Activated T-cell treated with anti-CD3 and anti-CD28 coated beads, Interleukin-2, amount 50 U/mL, for 48 hours (primary cell): ENCODE data around the gene PANK4.
"Not testable (repeated sequence)": the region's sequence is repeated elsewhere in the genome, so short reads cannot be mapped to it uniquely, and the experiment has no call there.

Experiments
- DNase-seq, 2 experiments: peaks; one replicate each; pipeline ENCODE4 v3.0.0-alpha.2; 2020

Gene PANK4

DNA sequence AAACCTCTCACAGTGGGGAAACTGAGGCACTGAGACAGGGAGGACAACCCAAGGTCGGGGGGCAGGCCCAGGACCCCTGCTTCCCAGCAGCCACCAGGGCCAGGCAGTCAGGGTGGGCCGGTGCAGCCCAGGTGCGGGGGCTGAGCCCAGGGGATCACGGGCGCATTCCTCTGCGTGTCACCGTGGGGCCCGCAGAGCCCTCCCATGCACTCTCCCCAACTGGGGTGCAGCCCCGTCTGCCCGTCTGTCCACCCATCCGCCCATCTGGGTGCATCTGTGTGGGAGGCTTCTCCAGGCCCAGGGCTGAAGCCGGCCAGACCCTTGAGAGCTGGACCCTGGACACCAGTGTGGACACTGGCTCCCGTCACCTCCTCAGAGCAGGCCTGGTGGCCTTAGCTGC is 53.2 kb downstream of the PANK4 start:
- DNase-seq, result no peak

DNA sequence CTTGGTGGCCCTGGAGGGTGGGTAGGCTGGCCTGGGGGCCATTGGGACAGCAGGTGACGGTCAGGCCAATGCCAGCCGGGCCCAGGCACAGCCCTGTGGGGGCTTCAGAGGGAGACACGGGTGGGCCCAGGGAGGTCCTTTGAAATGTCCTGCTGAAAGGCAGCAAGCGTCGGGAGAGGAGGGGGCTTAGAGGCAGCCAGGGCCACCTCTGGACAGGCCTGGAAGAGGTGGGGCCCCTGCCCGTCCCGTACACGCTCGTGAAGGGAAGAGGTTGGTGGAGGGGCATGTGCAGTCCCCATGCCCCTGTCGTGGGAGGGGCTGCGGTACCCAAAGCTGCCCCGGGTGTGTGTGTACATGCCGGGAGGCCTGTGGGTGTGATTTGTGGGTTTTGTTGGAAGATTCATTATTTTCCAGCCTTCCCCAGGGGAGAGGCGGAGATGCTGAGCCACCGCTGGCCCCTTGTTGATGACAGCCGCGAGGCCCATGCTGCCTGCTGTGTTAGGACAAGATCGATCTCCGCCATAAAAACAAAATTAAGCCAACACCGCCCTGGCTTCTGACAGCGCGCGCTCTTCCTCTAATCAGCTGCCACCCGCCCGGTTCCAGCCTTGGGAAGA is 53.7 kb downstream of the PANK4 start:
- DNase-seq, result no peak

DNA sequence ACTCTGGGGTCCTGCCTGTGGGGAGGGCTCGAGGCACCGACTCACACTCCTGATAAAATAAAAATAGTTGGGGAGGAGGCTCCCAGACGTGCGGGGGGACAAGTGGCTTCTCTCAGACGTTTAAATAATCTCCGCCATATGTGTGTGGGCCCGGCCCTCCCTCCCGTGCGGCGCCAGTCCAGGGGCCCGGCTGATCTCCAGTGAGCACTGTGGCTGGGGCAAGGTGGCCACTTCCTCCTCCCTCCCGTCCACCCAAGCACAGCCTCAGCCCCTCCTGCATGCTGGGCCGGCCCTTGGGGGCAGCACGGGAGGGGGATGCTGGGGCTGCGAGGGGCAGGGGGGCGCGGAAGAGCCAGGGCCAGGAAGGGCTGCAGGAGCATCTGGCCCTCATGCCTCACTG is 54.3 kb downstream of the PANK4 start:
- DNase-seq, result no peak

DNA sequence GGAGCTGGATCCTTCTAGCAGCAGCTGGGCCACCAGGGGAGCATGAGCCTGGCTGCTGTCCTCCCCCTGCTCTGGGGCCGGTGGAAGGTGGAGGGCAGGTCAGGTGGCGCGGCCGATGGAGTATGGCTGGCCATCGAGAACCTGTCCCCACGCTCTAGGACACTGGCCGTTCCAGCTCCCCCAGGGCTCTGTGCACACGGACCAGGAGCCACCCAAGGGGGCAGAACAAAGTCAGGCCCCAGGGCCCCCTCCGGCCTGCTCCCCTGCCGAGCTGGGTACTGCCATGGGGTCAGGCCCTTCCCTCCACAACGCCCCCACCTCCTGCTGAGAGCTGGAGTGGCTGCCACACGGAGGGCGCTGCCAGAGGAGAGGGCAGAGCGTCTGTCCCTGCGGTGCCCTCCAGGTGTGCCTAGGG is 54.8 kb downstream of the PANK4 start:
- DNase-seq, result no peak

DNA sequence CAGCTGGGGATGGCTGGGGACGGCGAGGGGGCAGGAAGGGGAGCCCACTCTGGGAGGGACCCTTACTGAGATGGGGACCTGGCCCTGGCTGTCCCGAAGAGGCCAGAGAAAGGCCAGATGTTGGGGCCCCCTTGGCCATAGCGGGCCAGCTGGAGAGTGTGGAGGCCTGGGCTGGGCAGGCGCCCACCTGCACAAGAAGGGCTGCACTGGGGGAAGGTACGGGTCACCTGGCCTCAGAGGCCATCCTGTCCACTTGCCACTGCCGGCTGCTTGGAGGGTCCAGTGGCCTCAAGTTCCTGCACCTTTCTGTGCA is 55.3 kb downstream of the PANK4 start:
- no peak for DNase-seq

DNA sequence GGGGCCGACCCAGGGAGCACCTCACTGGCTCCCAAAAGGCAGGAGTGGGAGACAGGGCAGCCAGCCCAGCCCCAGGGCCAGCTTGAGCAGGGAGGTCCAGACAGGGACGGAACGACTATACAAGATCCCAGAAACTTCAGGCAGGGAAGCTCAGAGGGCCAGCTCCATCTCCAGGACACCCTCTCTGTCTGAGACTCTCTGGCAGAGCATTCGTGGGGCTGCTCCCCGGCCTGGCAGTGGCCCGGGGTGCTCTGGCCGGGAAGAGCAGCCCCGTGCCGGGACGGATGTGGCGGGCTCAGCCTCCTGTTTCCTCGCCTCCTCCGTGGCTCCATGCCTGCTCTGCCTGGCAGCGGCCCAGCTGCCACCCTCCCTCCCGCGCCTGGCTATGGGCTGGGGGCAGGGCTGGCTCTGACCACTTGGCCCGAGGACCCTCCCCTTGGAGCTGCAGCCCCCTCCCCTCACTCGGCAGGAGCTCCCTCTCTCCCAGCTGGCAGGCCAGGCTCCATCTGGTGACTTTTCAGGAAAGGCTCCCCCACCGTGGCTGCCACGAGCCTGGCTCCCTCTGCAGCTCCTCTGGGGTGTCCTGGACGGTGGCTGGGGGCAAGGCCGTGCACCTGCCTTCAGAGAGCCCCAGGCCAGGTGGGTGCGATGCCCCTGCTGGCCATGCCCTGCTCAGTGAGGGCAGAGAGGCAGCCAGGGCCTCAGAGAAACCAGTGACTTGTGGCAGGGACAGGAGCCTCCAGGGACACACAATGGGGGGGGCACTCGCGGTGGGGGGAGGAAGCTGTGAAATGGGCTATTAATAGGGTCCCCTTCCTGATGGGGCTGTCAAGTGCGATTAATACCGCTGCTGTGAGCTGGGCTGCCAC is 55.9 kb downstream of the PANK4 start:
- no peak for DNase-seq

DNA sequence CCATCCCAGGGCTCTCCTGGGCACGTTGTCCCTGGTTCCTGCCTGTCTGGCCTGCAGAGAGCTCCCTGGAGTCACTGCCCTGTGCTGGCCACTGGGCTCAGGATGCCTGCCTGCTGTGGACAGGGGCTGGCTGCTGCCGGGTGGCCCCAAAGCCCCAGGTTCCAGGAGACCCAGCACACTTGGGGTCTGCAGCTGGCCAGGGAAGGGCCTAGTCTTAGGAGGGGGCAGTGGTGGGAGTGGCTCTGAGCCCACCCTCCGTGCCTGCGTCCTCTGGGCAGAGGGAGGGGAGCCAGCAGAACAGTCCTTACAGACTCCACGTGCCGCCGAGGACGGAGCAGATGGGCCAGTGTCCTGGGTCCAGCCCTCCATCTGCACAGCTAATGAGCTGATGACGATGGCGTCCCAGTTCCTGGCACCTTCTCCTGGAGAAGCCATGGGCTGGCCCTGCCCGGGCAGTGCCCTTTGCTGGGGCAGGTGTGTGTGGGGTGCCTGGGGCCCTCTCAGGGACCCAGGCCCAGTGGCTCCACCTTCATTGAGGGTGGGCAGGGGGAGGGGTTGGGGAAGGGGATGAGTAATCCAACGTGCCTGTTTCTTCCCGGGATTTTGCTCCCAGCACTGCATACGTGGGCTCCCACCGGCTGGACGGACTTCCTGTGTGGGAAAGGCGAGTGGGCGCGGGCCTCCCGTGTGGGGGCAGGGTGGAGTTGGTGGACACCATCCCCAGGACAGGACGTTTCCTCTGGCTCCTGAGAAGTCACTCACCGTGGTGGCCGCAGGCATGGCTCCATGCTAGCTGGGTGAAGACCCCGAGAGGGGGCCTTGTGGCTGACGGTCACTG is 57.1 kb downstream of the PANK4 start:
- no peak for DNase-seq

DNA sequence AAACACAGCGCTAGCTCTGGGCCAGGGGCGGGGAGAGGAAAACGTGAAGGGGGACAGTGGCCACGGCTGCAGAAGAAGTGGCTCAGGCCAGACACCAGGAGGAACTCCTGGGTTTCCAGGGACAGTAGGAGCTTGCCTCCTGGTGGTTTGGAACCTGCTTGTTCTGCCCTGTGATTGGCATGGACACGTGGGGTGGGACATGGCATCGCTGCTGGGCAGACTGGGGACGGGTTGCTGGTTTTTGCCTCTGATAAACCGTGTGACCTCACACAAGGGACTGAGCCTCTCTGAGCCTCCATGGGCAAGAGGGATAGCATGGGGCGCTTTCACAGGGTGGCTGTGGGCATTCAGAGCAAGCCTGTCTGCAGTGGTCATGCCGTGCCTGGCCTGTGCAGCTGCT is 57.9 kb downstream of the PANK4 start:
- DNase-seq, result no peak

DNA sequence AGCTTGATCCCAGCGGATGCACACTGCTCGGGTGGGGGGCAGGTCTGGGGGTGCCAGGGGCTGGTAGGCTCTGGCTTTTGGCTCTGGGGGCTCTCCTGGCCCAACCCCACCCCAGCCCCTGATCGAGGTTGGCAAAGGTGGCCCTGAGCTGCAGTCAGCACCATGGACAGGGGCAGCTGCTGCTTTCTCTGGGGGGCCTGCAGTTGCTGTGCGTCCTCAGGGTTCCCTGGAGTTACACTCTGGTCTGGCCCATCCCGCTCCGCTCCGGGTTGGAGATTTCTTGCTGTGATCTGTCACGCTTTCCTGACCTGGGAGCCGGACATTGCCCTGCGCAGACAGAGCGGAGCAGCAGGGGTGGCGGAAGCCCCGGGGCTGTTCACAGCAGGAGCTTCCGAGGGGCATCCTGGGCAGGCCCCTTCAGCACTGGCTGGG is 58.3 kb downstream of the PANK4 start:
- DNase-seq, result peak; percentile 33 to 45

DNA sequence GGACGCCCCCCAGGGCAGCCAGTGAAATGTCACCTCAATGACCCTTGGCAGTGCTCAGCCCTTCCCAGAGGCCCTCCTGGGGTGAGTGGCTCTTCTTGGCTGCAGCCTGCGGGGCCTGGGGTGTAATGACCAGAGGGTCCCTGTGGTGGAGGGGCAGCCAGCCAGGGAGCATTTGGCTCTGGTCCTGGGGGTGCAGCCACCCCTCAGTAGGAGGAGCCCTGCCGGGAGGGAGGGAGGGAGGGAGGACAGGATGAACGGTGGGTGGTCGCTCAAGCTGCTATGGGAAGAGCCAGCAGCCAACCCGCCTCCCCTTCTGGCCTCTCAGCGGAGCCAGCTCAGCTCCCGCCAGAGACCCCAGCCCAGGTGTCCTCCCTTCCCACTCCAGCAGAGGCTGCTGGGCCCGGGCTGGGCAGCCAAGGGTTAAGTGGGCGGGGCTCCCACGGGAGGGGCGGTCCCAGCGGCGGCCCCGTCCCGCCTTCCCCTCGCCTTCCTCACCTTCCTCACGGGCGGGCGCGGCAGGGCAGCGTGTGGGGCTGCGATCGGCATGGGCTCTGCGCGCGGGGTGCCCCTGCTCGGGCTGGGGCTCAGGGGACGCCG is 59.3 kb downstream of the PANK4 start:
- peak; percentile 44 to 61 for DNase-seq

DNA sequence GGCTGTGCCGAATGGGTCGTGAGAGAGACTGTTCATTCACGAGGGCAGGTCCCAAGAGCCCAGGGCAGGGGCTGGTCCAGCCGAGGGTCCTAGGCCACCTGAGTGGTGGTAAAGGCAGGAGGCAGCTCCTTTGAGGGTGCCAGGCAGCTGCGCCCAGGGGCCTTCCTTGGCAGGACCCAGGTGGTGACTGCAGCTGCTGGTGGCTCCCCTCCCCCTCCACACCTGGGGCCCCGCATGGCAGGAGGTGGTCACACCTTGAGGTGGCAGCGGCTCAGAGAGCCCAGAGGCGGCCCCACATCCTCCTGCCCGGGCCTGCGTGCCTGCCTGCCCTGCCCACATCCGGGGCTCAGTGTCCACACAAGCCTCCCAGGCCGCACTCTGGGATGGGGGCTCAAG is 60.1 kb downstream of the PANK4 start:
- DNase-seq, result no peak

DNA sequence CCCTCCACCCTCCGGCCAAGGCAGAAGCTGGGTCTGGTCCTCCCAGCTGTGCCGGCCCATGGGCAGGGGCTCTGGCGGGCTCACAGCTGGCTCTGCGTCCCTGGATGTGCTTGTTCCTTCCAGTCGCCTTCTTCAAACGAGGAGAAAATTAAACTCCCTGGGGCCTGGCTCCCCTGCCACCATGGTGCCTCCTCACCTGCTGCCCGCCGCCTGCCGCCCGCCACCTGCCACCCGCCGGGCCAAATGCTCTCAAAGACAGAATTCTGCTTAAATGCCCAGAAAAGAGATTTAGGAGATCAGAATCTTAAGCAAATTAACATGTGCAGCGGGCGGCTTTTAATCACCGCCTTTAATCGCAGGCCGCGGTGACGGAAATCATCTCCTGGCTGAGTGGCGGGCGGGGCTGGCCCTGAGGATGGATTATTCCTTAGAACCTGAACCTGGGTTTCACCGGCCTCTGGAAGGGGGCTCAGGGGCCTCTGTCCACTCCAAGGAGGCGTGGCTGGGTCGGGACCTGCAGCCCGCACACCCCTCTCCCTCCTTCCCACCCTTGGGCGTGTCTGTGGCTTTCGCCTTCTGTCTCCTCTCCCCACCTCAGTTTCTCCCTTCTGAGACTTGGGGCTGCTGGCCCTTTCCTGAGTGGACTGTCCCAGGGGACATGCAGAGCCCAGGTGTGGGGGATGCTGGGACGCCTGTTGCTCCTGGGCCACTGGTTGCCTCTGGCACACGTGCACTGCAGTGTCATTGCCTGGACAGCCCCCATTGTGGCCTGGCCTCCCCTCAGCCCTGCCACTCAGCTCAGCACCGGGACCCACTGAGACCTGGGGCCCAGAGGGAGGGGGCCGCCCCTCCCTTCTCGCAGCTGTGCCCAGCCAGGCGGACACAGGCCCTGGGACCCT is 60.8 kb downstream of the PANK4 start:
- no peak for DNase-seq

DNA sequence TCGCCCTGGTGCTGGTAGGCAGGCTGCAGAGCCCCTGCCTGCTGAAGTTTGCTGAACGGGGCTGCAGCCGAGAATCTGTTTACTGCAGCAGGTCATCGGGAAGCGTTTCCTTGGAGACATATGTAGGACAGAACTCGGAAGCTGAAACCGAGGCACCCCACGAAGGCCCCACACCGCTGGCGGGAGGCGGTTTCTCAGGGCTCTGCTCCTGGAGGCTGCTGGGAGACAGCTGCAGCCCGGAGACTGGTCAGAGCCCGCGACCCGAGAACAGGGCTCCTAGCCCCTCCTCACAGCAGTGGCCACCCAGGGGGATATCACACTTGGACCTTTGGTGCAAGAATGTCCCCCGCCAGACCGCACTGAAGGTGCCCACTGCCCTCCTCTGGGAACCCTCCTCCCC is 63.0 kb downstream of the PANK4 start:
- DNase-seq, result no peak

DNA sequence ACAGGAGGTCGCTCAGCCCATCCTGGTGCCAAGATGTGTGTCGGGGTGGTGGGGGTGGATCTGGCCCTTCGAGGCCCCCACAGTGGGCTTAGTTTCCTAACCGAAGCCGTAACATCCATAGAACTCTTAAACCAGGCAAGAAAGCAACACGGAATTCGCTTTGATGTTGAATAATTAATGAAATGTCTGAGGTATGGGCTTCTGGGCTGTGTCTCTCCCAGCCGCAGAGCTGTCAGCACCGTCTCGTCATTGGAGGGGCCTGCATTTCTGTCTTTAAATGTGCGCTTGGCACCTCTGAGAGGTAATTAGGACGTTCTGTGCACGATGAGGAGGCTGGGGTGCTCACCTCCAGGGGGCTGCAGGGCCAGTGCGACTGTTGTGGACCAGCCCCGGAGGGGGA is 63.6 kb downstream of the PANK4 start:
- DNase-seq, result no peak

DNA sequence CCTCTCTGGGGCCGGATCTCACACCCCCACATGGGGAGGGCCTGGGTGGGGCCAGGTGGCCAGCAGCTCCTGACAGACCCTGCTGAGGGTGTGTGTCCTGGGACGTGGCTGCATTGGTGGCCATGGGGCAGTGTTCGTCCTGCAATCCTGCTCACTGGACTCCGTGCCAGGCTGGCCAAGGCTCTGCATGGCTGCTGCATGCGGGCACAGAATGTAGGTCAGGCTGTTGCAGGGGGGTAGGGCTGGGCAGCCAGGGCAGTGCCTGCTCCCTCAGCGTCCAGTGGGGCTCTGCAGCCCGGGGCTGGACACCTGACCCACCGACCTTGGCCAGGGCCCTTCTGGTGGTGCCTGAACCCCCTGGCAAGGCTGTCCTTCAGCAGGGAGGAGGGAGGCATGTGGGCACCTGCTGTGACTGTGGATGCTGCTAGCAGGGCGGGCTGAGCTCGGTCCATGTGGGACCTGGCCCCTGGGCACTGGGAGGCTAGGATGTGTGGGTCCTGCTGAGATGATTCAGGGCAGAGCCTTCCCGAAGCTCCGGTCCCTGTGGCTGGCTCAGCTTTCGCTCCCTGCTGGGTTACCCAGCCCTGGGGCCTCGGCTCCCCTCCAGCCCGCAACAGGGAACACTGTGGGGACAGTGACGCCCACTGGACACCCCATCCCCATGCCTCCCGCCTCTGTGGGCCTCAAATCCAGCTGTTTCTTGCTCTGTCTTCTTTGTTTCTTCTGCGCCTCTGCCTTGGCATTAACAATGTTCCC is 65.2 kb downstream of the PANK4 start:
- no peak for DNase-seq

DNA sequence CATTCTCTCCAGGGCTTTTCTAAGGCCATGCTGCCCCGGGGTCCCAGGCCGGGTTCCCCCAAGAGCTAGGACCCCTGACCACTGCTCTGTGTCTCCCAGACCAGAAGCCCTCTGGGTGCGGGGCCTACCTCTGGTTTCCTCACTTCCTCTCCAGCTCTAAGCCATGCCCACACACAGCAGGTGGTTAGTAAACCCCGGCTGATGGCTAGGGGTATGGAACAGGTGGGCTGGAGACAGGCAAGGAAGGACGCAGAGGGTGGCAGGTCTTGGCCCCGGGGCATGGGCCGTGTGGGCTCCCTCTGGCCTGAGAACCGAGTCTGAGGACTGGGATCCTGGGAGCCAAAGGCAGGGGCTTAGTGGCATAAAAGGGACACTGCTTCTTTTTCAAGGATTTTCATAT is 66.2 kb downstream of the PANK4 start:
- no peak for DNase-seq

DNA sequence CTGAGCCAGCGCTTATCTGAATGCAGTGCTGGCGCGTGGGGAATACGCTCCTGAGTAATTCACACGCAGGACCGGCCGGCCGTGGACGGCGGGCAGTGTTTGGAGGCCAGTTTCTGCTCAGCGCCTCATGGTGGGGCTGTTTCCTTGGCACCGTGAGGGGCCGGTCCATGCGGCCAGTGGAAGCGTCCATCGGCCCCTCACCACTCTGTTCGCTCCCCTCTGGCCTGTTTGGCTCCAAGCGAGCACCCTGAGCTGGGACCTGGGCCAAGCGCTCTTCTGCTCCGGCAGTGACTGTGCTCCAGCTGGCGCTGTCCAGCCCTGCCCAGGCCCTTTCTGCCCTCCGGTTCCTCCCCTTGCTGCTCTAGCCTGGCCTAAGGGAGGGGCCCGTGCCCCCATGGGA is 66.6 kb downstream of the PANK4 start:
- no peak for DNase-seq

DNA sequence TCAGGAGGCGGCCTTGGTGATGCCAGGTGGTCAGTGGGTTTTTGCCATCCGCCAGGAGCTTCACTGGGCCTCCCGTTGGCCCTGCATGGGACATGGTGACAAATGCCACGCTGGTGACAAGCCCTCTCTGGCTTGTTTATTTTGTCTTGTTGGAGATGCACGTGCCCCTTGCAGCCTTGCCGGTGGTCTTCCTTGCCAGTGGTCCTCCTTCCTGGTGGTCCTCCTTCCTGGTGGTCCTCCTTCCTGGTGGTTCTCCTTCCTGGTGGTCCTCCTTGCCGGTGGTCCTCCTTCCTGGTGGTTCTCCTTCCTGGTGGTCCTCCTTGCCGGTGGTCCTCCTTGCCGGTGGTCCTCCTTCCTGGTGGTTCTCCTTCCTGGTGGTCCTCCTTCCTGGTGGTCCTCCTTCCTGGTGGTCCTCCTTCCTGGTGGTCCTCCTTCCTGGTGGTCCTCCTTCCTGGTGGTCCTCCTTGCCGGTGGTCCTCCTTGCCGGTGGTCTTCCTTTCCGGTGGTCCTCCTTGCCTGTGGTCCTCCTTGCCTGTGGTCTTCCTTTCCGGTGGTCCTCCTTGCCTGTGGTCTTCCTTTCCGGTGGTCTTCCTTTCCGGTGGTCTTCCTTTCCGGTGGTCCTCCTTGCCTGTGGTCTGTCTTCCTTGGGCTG is 67.2 kb downstream of the PANK4 start:
- not testable (repeated sequence) for DNase-seq

DNA sequence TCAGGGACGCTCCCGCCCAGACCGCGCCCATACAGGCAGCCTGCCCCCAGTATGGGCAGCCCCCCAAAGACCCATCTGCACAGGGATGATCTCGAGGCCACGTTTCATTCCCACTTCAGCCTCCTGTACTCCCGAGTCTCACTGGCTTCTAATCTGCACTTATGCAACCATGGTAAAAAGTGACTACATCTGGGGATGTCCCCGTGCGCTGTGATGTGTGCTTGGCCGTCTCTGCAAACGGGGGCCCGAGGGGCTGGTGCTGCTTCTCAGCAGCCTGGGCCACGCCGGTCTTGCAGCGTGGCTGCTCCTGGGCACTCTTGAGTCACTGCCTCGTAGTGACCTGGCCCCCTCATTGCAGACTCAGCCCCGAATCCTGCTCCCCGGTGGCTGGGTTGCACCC is 67.7 kb downstream of the PANK4 start:
- DNase-seq, result no peak
